Caco-2 (cell line): ENCODE results near the gene XXYLT1. TPM values are rescaled to one million over a fixed set of nuclear protein-coding genes. Genes with fewer than 3 reads are reported as not detected.

Experiments
- BruUV-seq: library from RNA; stranded (reverse); fragments of 400-500 nt; replicated peaks from 2 replicates; lab custom pipeline; 2021; lab: Mats Ljungman, UMichigan
- CTCF ChIA-PET: fragments of 300-600 bp; sonication (Branson Sonifier 250); formaldehyde crosslinking; loops from one replicate; lab custom pipeline; 2022; ENCODE audit warnings: antibody characterized with exemption; lab: Charles Lee
- POLR2A ChIA-PET: fragments of 300-600 bp; sonication (Branson Sonifier 250); formaldehyde crosslinking; loops from one replicate; lab custom pipeline; 2022; ENCODE audit warnings: antibody characterized with exemption; lab: Charles Lee
- DNase-seq, 2 experiments: peaks; one replicate each; pipeline versions ENCODE4 v3.0.0 to v3.0.0-alpha.2; 2020 to 2022
- H3K27me3 ChIP-seq: replicated peaks from 2 replicates; pipeline ENCODE4 v1.6.0; 2011; ENCODE audit warnings: low read length; ENCODE audit not compliant: control insufficient read depth, insufficient read depth
- H3K36me3 ChIP-seq: 2 replicates; pipeline ENCODE4 v1.5.1; 2011; ENCODE audit warnings: low read length; ENCODE audit not compliant: control insufficient read depth, insufficient read depth
- H3K4me1 ChIP-seq: fragments of 250-450 bp; sonication (Bioruptor Pico); 2 replicates; pipeline ENCODE4 v1.5.1; 2020; ENCODE audit warnings: mild to moderate bottlenecking
- H3K4me3 ChIP-seq: 2 replicates; pipeline ENCODE4 v1.5.1; 2011; ENCODE audit warnings: low read depth, mild to moderate bottlenecking, control low read depth, low read length
- H3K9me3 ChIP-seq: fragments of 250-450 bp; sonication (Bioruptor Pico); 2 replicates; pipeline ENCODE4 v1.5.1; 2020; ENCODE audit warnings: mild to moderate bottlenecking, moderate library complexity
- H3K27ac Mint-ChIP-seq: one replicate; pipeline ENCODE4 v1.8.0; 2022; ENCODE audit warnings: mixed read lengths; ENCODE audit not compliant: unreplicated experiment
- H3K27me3 Mint-ChIP-seq: one replicate; pipeline ENCODE4 v1.8.0; 2022; ENCODE audit warnings: mixed read lengths; ENCODE audit not compliant: insufficient read depth, unreplicated experiment
- H3K36me3 Mint-ChIP-seq: one replicate; pipeline ENCODE4 v1.8.0; 2022; ENCODE audit warnings: mild to moderate bottlenecking, mixed read lengths; ENCODE audit not compliant: insufficient read depth, unreplicated experiment
- H3K4me1 Mint-ChIP-seq: one replicate; pipeline ENCODE4 v1.8.0; 2022; ENCODE audit warnings: low read depth, mixed read lengths; ENCODE audit not compliant: unreplicated experiment
- H3K4me3 Mint-ChIP-seq: one replicate; pipeline ENCODE4 v1.8.0; 2022; ENCODE audit warnings: mild to moderate bottlenecking, moderate library complexity, mixed read lengths; ENCODE audit not compliant: unreplicated experiment
- H3K9me3 Mint-ChIP-seq: one replicate; pipeline ENCODE4 v1.8.0; 2022; ENCODE audit warnings: mixed read lengths; ENCODE audit not compliant: unreplicated experiment
- intact Hi-C: fragments of 100-400 bp; cut with micrococcal nuclease; formaldehyde crosslinking; loops from one replicate; pipeline ENCODE4 v1.10.0; 2022; ENCODE audit not compliant: unreplicated experiment
- total RNA-seq: library from RNA; stranded (reverse); gene quantifications from 2 replicates; pipeline ENCODE4 v1.2.3, GENCODE V29; 2022
- TF ChIP-seq, protein P1 (sequence below), 2 experiments: fragments of 200-600 bp in 1 of 2; IDR thresholded peaks; 1 replicate in 1 of 2; 2 replicates in 1 of 2; pipeline versions ENCODE4 v1.5.1 to v1.8.0; 2011 to 2022; ENCODE audit warnings: antibody characterized with exemption in 1 of 2, control low read depth in 1 of 2, inconsistent platforms in 1 of 2, low read depth in 1 of 2, low read length in 1 of 2, mild to moderate bottlenecking in 1 of 2, moderate library complexity in 1 of 2; ENCODE audit not compliant: insufficient read depth in 1 of 2, severe bottlenecking in 1 of 2, unreplicated experiment in 1 of 2

The XXYLT1 gene
- total RNA-seq, 1 experiment from 2014 or later = 14.2 TPM

DNA sequence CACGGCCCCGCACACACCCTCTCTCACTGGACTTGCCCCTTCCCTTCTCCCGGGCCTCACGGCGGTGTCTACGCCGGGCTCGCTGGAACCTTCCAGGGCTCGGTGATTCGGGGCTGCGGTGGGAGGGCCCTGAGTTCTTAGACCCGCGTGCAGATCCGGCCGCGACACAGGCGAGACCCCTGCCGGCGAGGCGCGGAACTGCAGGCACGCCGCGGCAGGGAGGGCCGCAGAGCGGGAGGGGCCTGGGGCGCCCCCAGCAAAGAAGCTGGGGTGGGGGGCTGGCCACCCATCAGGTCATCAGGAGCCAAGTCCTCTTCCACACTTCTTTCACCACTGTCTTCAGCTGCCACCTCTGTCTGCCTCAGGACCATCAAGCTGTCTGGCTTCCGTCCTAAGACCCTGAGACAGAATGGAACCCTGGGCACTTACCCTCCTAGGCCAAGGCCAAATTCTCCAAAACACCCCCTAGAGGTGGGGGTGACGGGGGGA is 164.5 kb downstream of the XXYLT1 start:
- no peaks in the 10 kb centered on the region for H3K36me3 ChIP-seq
- Mint-ChIP-seq H3K4me3 (peak overlapping the region; percentile 60), H3K9me3 (no peaks in the 10 kb centered on the region), H3K27ac (peak overlapping the region; percentile 49), H3K27me3 (no peaks in the 10 kb centered on the region), H3K36me3 (no peaks in the 10 kb centered on the region), H3K4me1 (peaks cover 33% of the 10 kb centered on the region)
- TF ChIP-seq, protein P1, sequence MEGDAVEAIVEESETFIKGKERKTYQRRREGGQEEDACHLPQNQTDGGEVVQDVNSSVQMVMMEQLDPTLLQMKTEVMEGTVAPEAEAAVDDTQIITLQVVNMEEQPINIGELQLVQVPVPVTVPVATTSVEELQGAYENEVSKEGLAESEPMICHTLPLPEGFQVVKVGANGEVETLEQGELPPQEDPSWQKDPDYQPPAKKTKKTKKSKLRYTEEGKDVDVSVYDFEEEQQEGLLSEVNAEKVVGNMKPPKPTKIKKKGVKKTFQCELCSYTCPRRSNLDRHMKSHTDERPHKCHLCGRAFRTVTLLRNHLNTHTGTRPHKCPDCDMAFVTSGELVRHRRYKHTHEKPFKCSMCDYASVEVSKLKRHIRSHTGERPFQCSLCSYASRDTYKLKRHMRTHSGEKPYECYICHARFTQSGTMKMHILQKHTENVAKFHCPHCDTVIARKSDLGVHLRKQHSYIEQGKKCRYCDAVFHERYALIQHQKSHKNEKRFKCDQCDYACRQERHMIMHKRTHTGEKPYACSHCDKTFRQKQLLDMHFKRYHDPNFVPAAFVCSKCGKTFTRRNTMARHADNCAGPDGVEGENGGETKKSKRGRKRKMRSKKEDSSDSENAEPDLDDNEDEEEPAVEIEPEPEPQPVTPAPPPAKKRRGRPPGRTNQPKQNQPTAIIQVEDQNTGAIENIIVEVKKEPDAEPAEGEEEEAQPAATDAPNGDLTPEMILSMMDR (IDR thresholded peaks at IDR 0.05; ENCODE audit: insufficient read depth in 1 of 2, low read depth in 1 of 2, low read length in 1 of 2, severe bottlenecking in 1 of 2, unreplicated experiment in 1 of 2) = peak; percentile 72 to 88
- H3K4me1 ChIP-seq = peaks cover 36% of the 10 kb centered on the region
- no peaks in the 10 kb centered on the region for H3K27me3 ChIP-seq
- CTCF ChIA-PET = interaction anchor here (0.6 to 1.3 kb wide), 5 partner anchors 50 to 424 kb away, joined by 3 to 9 read pairs (median 3); no protein-coding TSS in a partner anchor
- H3K4me3 ChIP-seq = no peak overlapping the region
- peak in 1 of 2 experiments; percentile 66 for DNase-seq
- POLR2A ChIA-PET = no interaction called here
- intact Hi-C loops = loop anchor here (1.0 to 5.0 kb wide), 2 partner anchors 74 to 104 kb away; no protein-coding TSS in a partner anchor
- no peaks in the 10 kb centered on the region for H3K9me3 ChIP-seq
- no TSS peak for BruUV-seq

DNA sequence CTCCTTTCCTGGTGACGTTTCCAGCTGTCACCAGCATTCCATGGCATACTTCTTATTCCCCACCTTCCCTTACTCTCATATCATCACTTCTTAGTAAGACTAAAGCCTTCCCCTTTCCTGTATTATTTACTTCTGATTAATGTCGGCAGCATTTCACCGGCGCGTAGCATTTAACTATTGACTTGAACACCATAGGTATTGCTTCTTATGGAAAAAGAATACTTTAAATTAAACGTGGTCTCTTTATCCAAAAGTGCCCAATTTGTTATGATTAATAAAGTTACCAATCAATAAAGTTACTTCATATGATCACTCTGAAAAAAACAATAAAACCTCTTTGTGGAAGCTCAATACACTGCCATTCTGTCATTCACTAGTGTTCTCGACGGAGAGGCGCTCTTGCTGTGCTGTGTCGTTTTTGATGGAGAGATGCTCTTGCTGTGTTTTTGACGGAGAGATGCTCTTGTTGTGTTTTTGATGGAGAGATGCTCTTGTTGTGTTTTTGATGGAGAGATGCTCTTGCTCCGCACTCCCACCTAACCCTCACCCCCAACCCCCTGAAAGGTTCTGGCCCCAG is 165.0 kb downstream of the XXYLT1 start:
- Mint-ChIP-seq H3K36me3 (no peaks in the 10 kb centered on the region), H3K9me3 (no peaks in the 10 kb centered on the region), H3K27me3 (no peaks in the 10 kb centered on the region), H3K27ac (peak overlapping the region; percentile 49), H3K4me1 (peaks cover 33% of the 10 kb centered on the region), H3K4me3 (peak overlapping the region; percentile 60)
- Histone ChIP-seq H3K9me3 (no peaks in the 10 kb centered on the region), H3K4me3 (no peak overlapping the region), H3K4me1 (peaks cover 36% of the 10 kb centered on the region), H3K36me3 (no peaks in the 10 kb centered on the region), H3K27me3 (no peaks in the 10 kb centered on the region)
- ChIA-PET CTCF (interaction anchor here (1.3 kb wide), 1 partner anchor 423 kb away, joined by 9 read pairs; no protein-coding TSS in a partner anchor), POLR2A (no interaction called here)
- BruUV-seq = no TSS peak
- intact Hi-C loops = loop anchor here (1.0 to 5.0 kb wide), 4 partner anchors 36 to 424 kb away; no protein-coding TSS in a partner anchor
- TF ChIP-seq, protein P1 (IDR thresholded peaks at IDR 0.05; ENCODE audit: insufficient read depth in 1 of 2, low read depth in 1 of 2, low read length in 1 of 2, severe bottlenecking in 1 of 2, unreplicated experiment in 1 of 2) = no peak
- no peak for DNase-seq

DNA sequence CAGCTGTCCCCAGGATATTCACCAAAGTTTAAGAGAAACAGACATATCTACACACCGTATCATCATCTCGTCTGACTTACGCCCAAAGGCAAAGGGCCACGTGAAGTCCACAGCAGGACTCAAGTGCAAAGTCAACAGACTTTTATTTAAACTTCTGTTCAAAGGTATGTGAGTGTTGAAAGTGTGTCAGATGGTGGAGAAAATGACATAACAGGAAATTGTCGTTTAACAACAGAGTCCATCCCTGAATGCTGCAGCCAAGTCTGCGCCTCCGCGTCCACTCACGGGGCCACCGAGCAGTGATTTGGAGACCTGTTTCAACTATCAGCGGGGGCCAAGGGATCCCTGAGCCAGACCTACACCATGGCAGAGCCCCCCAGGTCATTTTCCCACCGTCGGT is 165.6 kb downstream of the XXYLT1 start:
- Histone ChIP-seq H3K27me3 (no peaks in the 10 kb centered on the region), H3K4me1 (peaks cover 36% of the 10 kb centered on the region), H3K4me3 (no peak overlapping the region), H3K36me3 (no peaks in the 10 kb centered on the region), H3K9me3 (no peaks in the 10 kb centered on the region)
- Mint-ChIP-seq H3K9me3 (no peaks in the 10 kb centered on the region), H3K36me3 (no peaks in the 10 kb centered on the region), H3K27me3 (no peaks in the 10 kb centered on the region), H3K4me3 (peak overlapping the region; percentile 60), H3K4me1 (peaks cover 33% of the 10 kb centered on the region), H3K27ac (peak overlapping the region; percentile 49)
- ChIA-PET POLR2A (no interaction called here), CTCF (no interaction called here)
- DNase-seq = peak; percentile 71 to 74
- intact Hi-C loops = loop anchor here (1.0 to 5.0 kb wide), 3 partner anchors 35 to 423 kb away; no protein-coding TSS in a partner anchor
- TF ChIP-seq, protein P1 (IDR thresholded peaks at IDR 0.05; ENCODE audit: insufficient read depth in 1 of 2, low read depth in 1 of 2, low read length in 1 of 2, severe bottlenecking in 1 of 2, unreplicated experiment in 1 of 2) = no peak
- BruUV-seq = no TSS peak
